ENCODE measurements around the gene ZC2HC1C. TPM values are rescaled to one million over a fixed set of nuclear protein-coding genes. Genes with fewer than 3 reads are reported as not detected.

ZC2HC1C gene
- total RNA-seq, 1 experiment from 2014 or later: 1.4 TPM

GRCh38 chr14:75025876-75026275 is 43.6 kb upstream of the ZC2HC1C start:
- H4K20me1 ChIP-seq (ENCODE audit: control insufficient read depth, insufficient read depth, insufficient read length): no peaks in the 10 kb centered on the region
- Mint-ChIP-seq H3K27ac (no peak overlapping the region), H3K27me3 (ENCODE audit: low read depth) (no peaks in the 10 kb centered on the region), H3K36me3 (ENCODE audit: insufficient read depth in 1 of 3, low read depth in 3 of 3) (peaks cover 0 to 38% (median 22%) of the 10 kb centered on the region in 3 experiments; a peak in 5 of 7 replicates), H3K4me1 (no peaks in the 10 kb centered on the region), H3K4me3 (no peak overlapping the region), H3K9me3 (no peaks in the 10 kb centered on the region)
- no peaks in the 10 kb centered on the region for H3K79me2 ChIP-seq (ENCODE audit: insufficient read depth, low read length)
- H3K4ac ChIP-seq (ENCODE audit: low read depth, low read length): no peak overlapping the region
- no peak overlapping the region for H2AFZ ChIP-seq (ENCODE audit: low read length)
- no peak overlapping the region for H3K4me2 ChIP-seq (ENCODE audit: insufficient read depth, insufficient read length, low read length)
- DNase-seq: no peak
- H3K23me2 ChIP-seq (ENCODE audit: insufficient read length, low read depth, low read length, poor library complexity, severe bottlenecking): no peaks in the 10 kb centered on the region
- H3K14ac ChIP-seq (ENCODE audit: insufficient read depth, low read length): no peak overlapping the region
- H4K5ac ChIP-seq (ENCODE audit: insufficient read length, low read depth, low read length): no peak overlapping the region
- whole genome bisulfite sequencing (ENCODE audit: extremely low coverage, insufficient read length, low lambda C conversion rate): 100% methylated on average over 1 of the region's 2 CpGs
- H3K56ac ChIP-seq (ENCODE audit: insufficient read length, low read depth, low read length): no peak overlapping the region
- no peak overlapping the region for H2BK12ac ChIP-seq (ENCODE audit: insufficient read length, low read depth, low read length)
- TF ChIP-seq CTCF (conservative IDR thresholded peaks at IDR 0.05): no peak
- H3K9me3 ChIP-seq (ENCODE audit: control insufficient read depth, low read depth, low read length): no peaks in the 10 kb centered on the region
- H3T11ph ChIP-seq (ENCODE audit: low read length): no peak overlapping the region
- no peak overlapping the region for H2BK15ac ChIP-seq (ENCODE audit: low read depth, low read length)
- no peak overlapping the region for H3K27ac ChIP-seq (ENCODE audit: insufficient read length, low read depth, low read length)
- no peaks in the 10 kb centered on the region for H3K79me1 ChIP-seq (ENCODE audit: insufficient read depth, low read depth, low read length, poor library complexity, severe bottlenecking)
- H2BK5ac ChIP-seq (ENCODE audit: insufficient read length, low read length): no peak overlapping the region
- H2BK120ac ChIP-seq (ENCODE audit: low read depth, low read length, poor library complexity, severe bottlenecking): no peak overlapping the region
- no peaks in the 10 kb centered on the region for H3K4me1 ChIP-seq (ENCODE audit: insufficient read depth, low read length)
- no peak overlapping the region for H2AK5ac ChIP-seq (ENCODE audit: insufficient read length, low read length)
- no peak overlapping the region for H3K23ac ChIP-seq (ENCODE audit: insufficient read length, low read depth, low read length)
- H3K18ac ChIP-seq (ENCODE audit: insufficient read length, low read depth, low read length): no peak overlapping the region
- H2BK20ac ChIP-seq (ENCODE audit: low read depth, low read length, poor library complexity, severe bottlenecking): no peak overlapping the region
- no peak overlapping the region for H4K8ac ChIP-seq (replicated peaks; ENCODE audit: insufficient read length, low read depth, low read length)
- no peaks in the 10 kb centered on the region for H3K27me3 ChIP-seq (ENCODE audit: insufficient read depth, low read length)
- no peak overlapping the region for H4K91ac ChIP-seq (ENCODE audit: insufficient read length, low read depth, low read length)
- H3K9ac ChIP-seq (ENCODE audit: extremely low read depth, insufficient read length, low read length): no peak overlapping the region
